HEK293 (cell line): ENCODE results near the gene NOP9.

Experiments used
- BCL11B ChIP-seq: fragments of 450-650 bp; formaldehyde crosslinking; IDR thresholded peaks from 2 replicates; pipeline ENCODE4 v1.5.1; 2016; ENCODE audit warnings: low read depth, missing biosample characterization, missing genetic modification characterization
- CTCF ChIP-seq: fragments of 450-650 bp; formaldehyde crosslinking; IDR thresholded peaks from 2 replicates; pipeline ENCODE4 v1.5.1; 2016; ENCODE audit warnings: missing biosample characterization, missing genetic modification characterization
- KLF16 ChIP-seq: fragments of 450-650 bp; formaldehyde crosslinking; IDR thresholded peaks from 2 replicates; pipeline ENCODE4 v1.5.1; 2017; ENCODE audit warnings: missing biosample characterization, missing genetic modification characterization
- YY1 ChIP-seq: fragments of 450-650 bp; formaldehyde crosslinking; IDR thresholded peaks from 2 replicates; pipeline ENCODE4 v1.5.1; 2018; ENCODE audit warnings: missing biosample characterization, missing genetic modification characterization
- ZBTB1 ChIP-seq: fragments of 450-650 bp; formaldehyde crosslinking; IDR thresholded peaks from 2 replicates; pipeline ENCODE4 v1.5.1; 2016; ENCODE audit warnings: missing biosample characterization, missing genetic modification characterization
- ZBTB11 ChIP-seq: fragments of 450-650 bp; formaldehyde crosslinking; conservative IDR thresholded peaks from 2 replicates; pipeline ENCODE4 v1.5.1; 2016; ENCODE audit warnings: low read depth, missing biosample characterization, missing genetic modification characterization
- ZBTB20 ChIP-seq: fragments of 450-650 bp; formaldehyde crosslinking; IDR thresholded peaks from 2 replicates; pipeline ENCODE4 v1.5.1; 2016; ENCODE audit warnings: missing biosample characterization, missing genetic modification characterization
- ZNF121 ChIP-seq: fragments of 450-650 bp; formaldehyde crosslinking; IDR thresholded peaks from 2 replicates; pipeline ENCODE4 v1.5.1; 2016; ENCODE audit warnings: missing biosample characterization, missing genetic modification characterization
- ZNF23 ChIP-seq: fragments of 450-650 bp; formaldehyde crosslinking; IDR thresholded peaks from 2 replicates; pipeline ENCODE4 v1.5.1; 2016; ENCODE audit warnings: missing biosample characterization, missing genetic modification characterization, borderline replicate concordance
- ZNF274 ChIP-seq, 2 experiments: fragments of 200-500 bp in 1 of 2; fragments of 450-650 bp in 1 of 2; sonication (Bioruptor generic) in 1 of 2; formaldehyde crosslinking in 1 of 2; IDR thresholded peaks; 2 replicates each; pipeline versions ENCODE4 v1.5.1 to v1.6.1; 2014 to 2016; ENCODE audit warnings: borderline replicate concordance in 1 of 2, inconsistent platforms in 1 of 2, low read length in 1 of 2, missing biosample characterization in 1 of 2, missing genetic modification characterization in 1 of 2
- ZNF335 ChIP-seq: fragments of 450-650 bp; formaldehyde crosslinking; conservative IDR thresholded peaks from 2 replicates; pipeline ENCODE4 v1.5.1; 2016; ENCODE audit warnings: missing biosample characterization, missing genetic modification characterization
- ZNF596 ChIP-seq: fragments of 450-650 bp; IDR thresholded peaks from 2 replicates; pipeline ENCODE4 v1.5.0; 2018; ENCODE audit warnings: missing biosample characterization, mild to moderate bottlenecking, missing genetic modification characterization, moderate library complexity
- ZNF768 ChIP-seq: fragments of 450-650 bp; formaldehyde crosslinking; IDR thresholded peaks from 2 replicates; pipeline ENCODE4 v1.5.1; 2018; ENCODE audit warnings: missing biosample characterization, mild to moderate bottlenecking, missing genetic modification characterization

GRCh38 chr14:24261256-24261968 lies 38.2 kb upstream of the NOP9 start:
- no peak for TF ChIP-seq ZNF335 (tag by site-specific recombination)
- TF ChIP-seq ZNF596 (tag by site-specific recombination) = no peak
- no peak for TF ChIP-seq KLF16
- TF ChIP-seq ZNF121 = no peak
- no peak for TF ChIP-seq CTCF (tag by site-specific recombination)
- TF ChIP-seq BCL11B (tag by site-specific recombination) = no peak
- no peak for TF ChIP-seq ZBTB20 (tag by site-specific recombination)
- no peak for TF ChIP-seq ZNF274 (IDR thresholded peaks at IDR 0.05; ENCODE audit: low read length)
- no peak for TF ChIP-seq ZNF274 (tag by site-specific recombination; IDR thresholded peaks at IDR 0.05; ENCODE audit: borderline replicate concordance)
- no peak for TF ChIP-seq ZNF768 (tag by site-specific recombination)
- no peak for TF ChIP-seq YY1 (tag by site-specific recombination)
- no peak for TF ChIP-seq ZBTB11 (tag by site-specific recombination)
- no peak for TF ChIP-seq ZBTB1 (tag by site-specific recombination)
- TF ChIP-seq ZNF23 (tag by site-specific recombination) = no peak
